Measurements from ENCODE around the gene UGT1A9.

- TF ChIP-seq CTCF (IDR thresholded peaks at IDR 0.05) (no peak), POLR2A (IDR thresholded peaks at IDR 0.05) (no peak), POLR2AphosphoS5 (IDR thresholded peaks at IDR 0.05; ENCODE audit: insufficient read depth in 1 of 2, low read depth in 1 of 2) (no peak)
Measured at GRCh38 chr2:233764264-233764663, 92.6 kb downstream of the UGT1A9 start.

All from vagina (tissue), 2 donors.